Neutrophil (primary cell): Measurements from ENCODE around the gene GADD45GIP1.
A peak's percentile ranks its signal among the peaks of the same experiment; 100 is the strongest.

Source experiments
- H3K27ac ChIP-seq: fragments of 200-600 bp; sonication (generic); 2 replicates; pipeline ENCODE4 v1.5.1; 2016; ENCODE audit warnings: mild to moderate bottlenecking, moderate library complexity
- H3K27me3 ChIP-seq: fragments of 200-600 bp; sonication (generic); 2 replicates; pipeline ENCODE4 v1.6.0; 2016; ENCODE audit warnings: mild to moderate bottlenecking
- H3K36me3 ChIP-seq: fragments of 200-600 bp; sonication (generic); 2 replicates; pipeline ENCODE4 v1.5.1; 2017
- H3K4me1 ChIP-seq, 2 experiments: fragments of 200-600 bp in 1 of 2; sonication (generic) in 1 of 2; 1 replicate in 1 of 2; 2 replicates in 1 of 2; pipeline versions ENCODE4 v1.5.1 to v1.6.1; 2013 to 2016; ENCODE audit warnings: low read depth in 1 of 2, low read length in 1 of 2, mild to moderate bottlenecking in 1 of 2, moderate library complexity in 1 of 2; ENCODE audit not compliant: control insufficient read depth in 1 of 2, insufficient read depth in 1 of 2
- H3K4me3 ChIP-seq, 2 experiments: fragments of 200-600 bp in 1 of 2; sonication (generic) in 1 of 2; 1 replicate in 1 of 2; 2 replicates in 1 of 2; pipeline ENCODE4 v1.5.1; 2013 to 2016; ENCODE audit warnings: low read depth in 1 of 2, low read length in 1 of 2, mild to moderate bottlenecking in 1 of 2, moderate library complexity in 1 of 2
- H3K9me3 ChIP-seq: fragments of 200-600 bp; sonication (generic); 2 replicates; pipeline ENCODE4 v1.5.1; 2016
- TF ChIP-seq, protein P1 (sequence below): fragments of 200-600 bp; sonication (generic); IDR thresholded peaks from 2 replicates; pipeline ENCODE4 v1.5.1; 2016; ENCODE audit warnings: antibody characterized with exemption

Gene GADD45GIP1

GRCh38 chr19:12946092-12946721, 10.8 kb downstream of the GADD45GIP1 start:
- Histone ChIP-seq H3K4me1 (peaks cover 19 to 20% of the 10 kb centered on the region in 2 experiments), H3K27me3 (no peaks in the 10 kb centered on the region), H3K9me3 (no peaks in the 10 kb centered on the region), H3K4me3 (peak overlapping the region; percentile 68 to 95), H3K27ac (peak overlapping the region; percentile 81), H3K36me3 (peaks cover 35% of the 10 kb centered on the region)
- TF ChIP-seq, protein P1, sequence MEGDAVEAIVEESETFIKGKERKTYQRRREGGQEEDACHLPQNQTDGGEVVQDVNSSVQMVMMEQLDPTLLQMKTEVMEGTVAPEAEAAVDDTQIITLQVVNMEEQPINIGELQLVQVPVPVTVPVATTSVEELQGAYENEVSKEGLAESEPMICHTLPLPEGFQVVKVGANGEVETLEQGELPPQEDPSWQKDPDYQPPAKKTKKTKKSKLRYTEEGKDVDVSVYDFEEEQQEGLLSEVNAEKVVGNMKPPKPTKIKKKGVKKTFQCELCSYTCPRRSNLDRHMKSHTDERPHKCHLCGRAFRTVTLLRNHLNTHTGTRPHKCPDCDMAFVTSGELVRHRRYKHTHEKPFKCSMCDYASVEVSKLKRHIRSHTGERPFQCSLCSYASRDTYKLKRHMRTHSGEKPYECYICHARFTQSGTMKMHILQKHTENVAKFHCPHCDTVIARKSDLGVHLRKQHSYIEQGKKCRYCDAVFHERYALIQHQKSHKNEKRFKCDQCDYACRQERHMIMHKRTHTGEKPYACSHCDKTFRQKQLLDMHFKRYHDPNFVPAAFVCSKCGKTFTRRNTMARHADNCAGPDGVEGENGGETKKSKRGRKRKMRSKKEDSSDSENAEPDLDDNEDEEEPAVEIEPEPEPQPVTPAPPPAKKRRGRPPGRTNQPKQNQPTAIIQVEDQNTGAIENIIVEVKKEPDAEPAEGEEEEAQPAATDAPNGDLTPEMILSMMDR, result no peak

GRCh38 chr19:12945479-12946091, 11.4 kb downstream of the GADD45GIP1 start, which contains the start of gene RAD23A:
Gene RAD23A (plus strand): TSS chr19:12945862. CDS start chr19:12945949, 87 bp downstream.
- Histone ChIP-seq H3K4me3 (peak within 1 kb of the TSS; percentile 68 to 95), H3K4me1 (peaks cover 22 to 24% of the 10 kb centered on the region in 2 experiments), H3K27me3 (no peaks in the 10 kb centered on the region), H3K36me3 (peaks cover 41% of the 10 kb centered on the region), H3K27ac (peak within 1 kb of the TSS; percentile 81), H3K9me3 (no peaks in the 10 kb centered on the region)
- TF ChIP-seq, protein P1, result peak; percentile 33

GRCh38 chr19:12944104-12944674, 12.8 kb downstream of the GADD45GIP1 start:
- H3K27me3 ChIP-seq, result no peaks in the 10 kb centered on the region
- H3K9me3 ChIP-seq, result no peaks in the 10 kb centered on the region
- peaks cover 39% of the 10 kb centered on the region for H3K36me3 ChIP-seq
- TF ChIP-seq, protein P1, result no peak
- no peak overlapping the region for H3K4me3 ChIP-seq
- peak overlapping the region; percentile 81 for H3K27ac ChIP-seq
- H3K4me1 ChIP-seq, result peaks cover 30 to 38% of the 10 kb centered on the region in 2 experiments

DNA sequence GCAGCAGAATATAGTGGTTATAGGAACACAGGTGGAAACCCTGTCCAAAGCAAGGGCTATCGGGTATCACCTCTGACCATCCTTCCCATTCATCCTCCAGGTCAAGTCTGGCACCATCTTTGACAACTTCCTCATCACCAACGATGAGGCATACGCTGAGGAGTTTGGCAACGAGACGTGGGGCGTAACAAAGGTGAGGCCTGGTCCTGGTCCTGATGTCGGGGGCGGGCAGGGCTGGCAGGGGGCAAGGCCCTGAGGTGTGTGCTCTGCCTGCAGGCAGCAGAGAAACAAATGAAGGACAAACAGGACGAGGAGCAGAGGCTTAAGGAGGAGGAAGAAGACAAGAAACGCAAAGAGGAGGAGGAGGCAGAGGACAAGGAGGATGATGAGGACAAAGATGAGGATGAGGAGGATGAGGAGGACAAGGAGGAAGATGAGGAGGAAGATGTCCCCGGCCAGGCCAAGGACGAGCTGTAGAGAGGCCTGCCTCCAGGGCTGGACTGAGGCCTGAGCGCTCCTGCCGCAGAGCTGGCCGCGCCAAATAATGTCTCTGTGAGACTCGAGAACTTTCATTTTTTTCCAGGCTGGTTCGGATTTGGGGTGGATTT, 13.5 kb downstream of the GADD45GIP1 start:
- Histone ChIP-seq H3K36me3 (peaks cover 33% of the 10 kb centered on the region), H3K9me3 (no peaks in the 10 kb centered on the region), H3K4me3 (no peak overlapping the region), H3K27ac (peak overlapping the region; percentile 51), H3K27me3 (no peaks in the 10 kb centered on the region), H3K4me1 (peaks cover 36 to 43% of the 10 kb centered on the region in 2 experiments)
- TF ChIP-seq, protein P1, result no peak

GRCh38 chr19:12940897-12941296, 16.1 kb downstream of the GADD45GIP1 start:
- Histone ChIP-seq H3K4me1 (peaks cover 49 to 55% of the 10 kb centered on the region in 2 experiments), H3K36me3 (peaks cover 25% of the 10 kb centered on the region), H3K9me3 (no peaks in the 10 kb centered on the region), H3K27me3 (no peaks in the 10 kb centered on the region), H3K27ac (no peak overlapping the region), H3K4me3 (no peak overlapping the region)
- TF ChIP-seq, protein P1, result no peak
